Mucosa of descending colon (tissue), 3 donors: ENCODE measurements around the gene ZBTB21. TPM values are rescaled to one million over a fixed set of nuclear protein-coding genes. Genes with fewer than 3 reads are reported as not detected.

Experiments
- ATAC-seq: fragments of 200-7000 bp; cut with Tn5 transposase; one replicate; pipeline ENCODE4 v1.9.1; 2020; ENCODE audit warnings: mild to moderate bottlenecking, moderate library complexity
- DNase-seq, 3 donors: peaks; one replicate each; pipeline ENCODE4 v3.0.0-alpha.2; 2020
- H3K36me3 ChIP-seq: fragments of 200-600 bp; one replicate; pipeline ENCODE4 v1.8.0; 2021; ENCODE audit warnings: low read depth, mild to moderate bottlenecking
- H3K4me1 ChIP-seq: fragments of 200-600 bp; one replicate; pipeline ENCODE4 v1.8.0; 2021; ENCODE audit warnings: low read depth, mild to moderate bottlenecking
- H3K4me3 ChIP-seq: fragments of 200-600 bp; one replicate; pipeline ENCODE4 v1.8.0; 2021; ENCODE audit warnings: mild to moderate bottlenecking
- H3K9me3 ChIP-seq: fragments of 200-600 bp; one replicate; pipeline ENCODE4 v1.8.0; 2021; ENCODE audit warnings: mild to moderate bottlenecking
- CTCF ChIP-seq: fragments of 200-600 bp; IDR thresholded peaks from one replicate; pipeline ENCODE4 v1.8.0; 2022; ENCODE audit warnings: antibody characterized with exemption, mild to moderate bottlenecking
- intact Hi-C, 2 donors: fragments of 100-400 bp; cut with DNase I in 1 of 2; cut with micrococcal nuclease in 1 of 2; formaldehyde crosslinking; loops; one replicate each; pipeline versions ENCODE4 v1.11.0 to v1.11.1; 2022; cut with DNase I, micrococcal nuclease
- total RNA-seq, 3 donors: library from RNA; stranded (reverse); fragmentation: NEBNext Ultra II Directional in 2 of 3; extraction: Animal tissue kit (Norgen Biotek cat#: 25700) in 2 of 3; gene quantifications; one replicate each; pipeline versions ENCODE4 v1.2.1 to v1.2.4, GENCODE V29; 2021 to 2023
- donor health status: DM: no; HTN: no; CAD: no; lungs with moderate emphysema.
- donor health status: DM: no; HTN: no; CAD: no.
- donor health status: DM: no; HTN: yes; CAD: no.

Gene ZBTB21
- total RNA-seq, 3 donors from 2014 or later = 11.8 to 18.9 (median 14.6) TPM

GRCh38 chr21:42042651-42043050 lies 32.5 kb upstream of the ZBTB21 start:
- peak in 1 of 3 donors; percentile 14 for DNase-seq
- Histone ChIP-seq H3K4me1 (peaks cover 3% of the 10 kb centered on the region), H3K36me3 (no peaks in the 10 kb centered on the region), H3K9me3 (no peaks in the 10 kb centered on the region), H3K4me3 (no peak overlapping the region)
- intact Hi-C loops = no loop called here
- TF ChIP-seq CTCF = no peak
- no peak for ATAC-seq

DNA sequence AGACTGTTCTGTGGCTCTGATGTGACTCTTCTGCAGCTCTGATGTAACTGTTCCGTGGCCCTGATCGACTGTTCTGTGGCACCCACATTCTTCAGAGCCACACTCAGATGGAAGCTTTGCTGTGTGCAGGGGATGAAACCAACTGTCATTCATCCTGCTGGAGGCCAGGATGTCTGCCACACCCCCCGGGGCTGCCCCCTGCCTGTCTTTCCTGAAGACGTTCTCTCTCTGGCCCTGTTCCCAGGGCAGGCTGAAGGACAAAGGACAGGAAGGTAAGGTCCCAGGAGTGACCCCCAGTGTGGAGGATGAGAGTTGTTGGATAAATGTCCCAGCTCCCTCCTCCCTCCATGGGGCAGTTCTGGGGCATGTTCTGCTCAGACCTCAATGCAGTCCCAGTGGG lies 31.6 kb upstream of the ZBTB21 start:
- Histone ChIP-seq H3K36me3 (no peaks in the 10 kb centered on the region), H3K4me3 (no peak overlapping the region), H3K9me3 (no peaks in the 10 kb centered on the region), H3K4me1 (peaks cover 3% of the 10 kb centered on the region)
- DNase-seq (peak in 1 of 3 donors; percentile 19), ATAC-seq (no peak)
- intact Hi-C loops = no loop called here
- TF ChIP-seq CTCF = no peak

DNA sequence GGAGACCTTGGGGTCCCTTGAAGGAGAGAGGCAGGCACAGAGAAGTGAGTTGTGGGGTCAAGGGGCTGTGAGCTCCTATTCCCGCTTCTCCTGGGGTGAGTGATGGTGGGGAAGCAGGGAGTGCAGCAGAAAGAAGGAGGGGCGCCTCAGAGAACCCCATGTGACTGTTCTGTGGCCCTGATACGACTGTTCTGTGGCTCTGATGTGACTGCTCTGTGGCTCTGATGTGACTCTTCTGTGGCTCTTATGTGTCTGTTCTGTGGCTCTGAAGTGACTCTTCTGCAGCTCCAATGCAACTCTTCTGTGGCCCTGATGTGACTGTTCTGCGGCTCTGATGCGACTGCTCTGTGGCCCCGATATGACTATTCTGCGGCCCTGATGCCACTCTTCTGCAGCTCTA lies 31.1 kb upstream of the ZBTB21 start:
- Histone ChIP-seq H3K36me3 (no peaks in the 10 kb centered on the region), H3K9me3 (no peaks in the 10 kb centered on the region), H3K4me3 (no peak overlapping the region), H3K4me1 (peaks cover 3% of the 10 kb centered on the region)
- ATAC-seq = no peak
- intact Hi-C loops = no loop called here
- peak in 1 of 3 donors; percentile 8 for DNase-seq
- no peak for TF ChIP-seq CTCF

DNA sequence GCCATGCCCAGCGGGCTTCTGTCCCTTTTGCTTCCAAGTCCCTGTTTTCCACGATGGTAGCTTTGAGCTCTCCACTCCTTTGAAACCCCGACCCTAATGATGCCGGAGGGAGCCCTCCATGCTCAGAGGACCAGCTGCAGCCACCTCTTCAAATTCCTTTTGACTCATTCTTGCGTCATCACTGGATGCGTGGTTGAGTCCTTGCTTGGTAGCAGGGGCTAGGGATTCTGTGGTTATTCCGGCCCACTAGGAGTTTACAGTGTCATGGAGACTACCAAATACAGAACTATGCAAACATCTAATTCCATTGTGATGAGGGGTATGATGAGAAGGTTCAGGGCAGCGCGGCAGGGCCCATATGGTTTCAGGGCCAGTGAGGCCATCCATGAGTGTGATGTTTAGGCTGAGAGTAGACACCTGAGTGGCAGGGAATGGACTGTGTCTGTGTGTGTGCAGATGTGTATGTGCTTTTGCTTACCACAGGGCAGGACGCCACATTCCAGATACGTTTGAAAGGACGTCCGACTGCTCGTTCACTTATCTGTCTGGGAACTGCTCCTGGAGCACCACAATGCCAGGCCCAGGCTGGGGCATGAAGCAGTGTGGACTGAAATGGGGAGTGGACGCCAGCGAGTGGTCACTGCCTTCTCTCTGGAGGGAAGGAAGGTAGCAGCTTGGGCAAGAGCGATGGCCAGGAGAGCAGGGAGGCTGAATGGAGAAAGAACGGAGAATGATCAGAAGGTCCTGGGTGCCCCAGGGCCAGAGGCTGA lies 30.4 kb upstream of the ZBTB21 start:
- Histone ChIP-seq H3K36me3 (no peaks in the 10 kb centered on the region), H3K4me3 (no peak overlapping the region), H3K9me3 (no peaks in the 10 kb centered on the region), H3K4me1 (peaks cover 3% of the 10 kb centered on the region)
- intact Hi-C loops = no loop called here
- ATAC-seq (peak; percentile 54), DNase-seq (peak in 1 of 3 donors; percentile 29)
- TF ChIP-seq CTCF = no peak

- intact Hi-C loops = no loop called here
- DNase-seq = peak in 1 of 3 donors; percentile 53
- TF ChIP-seq CTCF = no peak
- no peaks in the 10 kb centered on the region for H3K9me3 ChIP-seq
- no peaks in the 10 kb centered on the region for H3K36me3 ChIP-seq
- peaks cover 3% of the 10 kb centered on the region for H3K4me1 ChIP-seq
- no peak overlapping the region for H3K4me3 ChIP-seq
- ATAC-seq = no peak
Observed at GRCh38 chr21:42039911-42040351, 29.8 kb upstream of the ZBTB21 start.
